GM06990 (cell line): ENCODE measurements around the gene BGN.

Source experiments
- DNase-seq: peaks from one replicate; pipeline ENCODE4 v3.0.0-alpha.2; 2011; ENCODE audit not compliant: insufficient read length; ENCODE audit errors: extremely low read depth
- H3K27me3 ChIP-seq: replicated peaks from 2 replicates; pipeline ENCODE4 v1.6.0; 2011; ENCODE audit warnings: low read length; ENCODE audit not compliant: control insufficient read depth, insufficient read depth
- H3K36me3 ChIP-seq: 2 replicates; pipeline ENCODE4 v1.5.1; 2011; ENCODE audit warnings: low read length; ENCODE audit not compliant: control insufficient read depth, insufficient read depth
- H3K4me3 ChIP-seq: replicated peaks from 2 replicates; pipeline ENCODE4 v1.5.1; 2011; ENCODE audit warnings: low read depth, mild to moderate bottlenecking, control low read depth, low read length
- TF ChIP-seq, protein P1 (sequence below): IDR thresholded peaks from 2 replicates; pipeline ENCODE4 v1.5.1; 2011; ENCODE audit warnings: low read length, control low read depth, mild to moderate bottlenecking, inconsistent platforms; ENCODE audit not compliant: insufficient read depth, poor library complexity, severe bottlenecking

The BGN gene

DNA sequence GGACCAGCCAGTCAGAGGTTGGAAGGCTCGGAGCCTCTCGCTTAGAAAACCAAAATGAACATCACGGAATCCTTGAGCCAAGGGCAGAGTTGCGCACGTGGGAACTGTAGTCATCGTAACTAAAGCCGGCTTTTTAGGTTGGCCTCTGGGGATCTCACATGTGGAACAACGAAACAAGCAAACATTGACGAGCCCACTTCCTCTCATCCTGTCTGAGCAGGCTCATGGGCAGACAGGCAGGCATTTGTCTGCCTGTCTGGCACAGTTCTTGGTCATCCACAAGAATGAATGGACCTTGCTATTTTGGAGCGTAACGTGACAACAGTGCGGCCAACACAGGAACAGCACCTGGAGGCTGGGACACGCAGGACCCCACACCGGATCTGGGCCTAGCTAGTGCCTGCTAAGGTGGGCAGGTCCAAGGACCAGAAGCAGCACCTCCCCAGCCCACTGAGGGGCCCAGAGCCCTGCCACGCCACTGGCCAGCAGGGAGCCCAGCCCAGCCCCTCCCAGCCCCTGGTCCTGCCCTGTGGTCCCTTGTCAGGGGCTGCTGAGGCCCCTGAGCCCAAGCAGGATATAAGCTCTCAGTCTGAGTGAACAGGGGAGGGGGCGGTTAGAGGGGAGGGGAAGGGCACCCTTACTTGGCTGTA lies 39.8 kb upstream of the BGN start:
- H3K36me3 ChIP-seq: peaks cover 2% of the 10 kb centered on the region
- no peak for DNase-seq
- H3K27me3 ChIP-seq: no peaks in the 10 kb centered on the region
- no peak overlapping the region for H3K4me3 ChIP-seq
- TF ChIP-seq, protein P1, sequence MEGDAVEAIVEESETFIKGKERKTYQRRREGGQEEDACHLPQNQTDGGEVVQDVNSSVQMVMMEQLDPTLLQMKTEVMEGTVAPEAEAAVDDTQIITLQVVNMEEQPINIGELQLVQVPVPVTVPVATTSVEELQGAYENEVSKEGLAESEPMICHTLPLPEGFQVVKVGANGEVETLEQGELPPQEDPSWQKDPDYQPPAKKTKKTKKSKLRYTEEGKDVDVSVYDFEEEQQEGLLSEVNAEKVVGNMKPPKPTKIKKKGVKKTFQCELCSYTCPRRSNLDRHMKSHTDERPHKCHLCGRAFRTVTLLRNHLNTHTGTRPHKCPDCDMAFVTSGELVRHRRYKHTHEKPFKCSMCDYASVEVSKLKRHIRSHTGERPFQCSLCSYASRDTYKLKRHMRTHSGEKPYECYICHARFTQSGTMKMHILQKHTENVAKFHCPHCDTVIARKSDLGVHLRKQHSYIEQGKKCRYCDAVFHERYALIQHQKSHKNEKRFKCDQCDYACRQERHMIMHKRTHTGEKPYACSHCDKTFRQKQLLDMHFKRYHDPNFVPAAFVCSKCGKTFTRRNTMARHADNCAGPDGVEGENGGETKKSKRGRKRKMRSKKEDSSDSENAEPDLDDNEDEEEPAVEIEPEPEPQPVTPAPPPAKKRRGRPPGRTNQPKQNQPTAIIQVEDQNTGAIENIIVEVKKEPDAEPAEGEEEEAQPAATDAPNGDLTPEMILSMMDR: no peak

DNA sequence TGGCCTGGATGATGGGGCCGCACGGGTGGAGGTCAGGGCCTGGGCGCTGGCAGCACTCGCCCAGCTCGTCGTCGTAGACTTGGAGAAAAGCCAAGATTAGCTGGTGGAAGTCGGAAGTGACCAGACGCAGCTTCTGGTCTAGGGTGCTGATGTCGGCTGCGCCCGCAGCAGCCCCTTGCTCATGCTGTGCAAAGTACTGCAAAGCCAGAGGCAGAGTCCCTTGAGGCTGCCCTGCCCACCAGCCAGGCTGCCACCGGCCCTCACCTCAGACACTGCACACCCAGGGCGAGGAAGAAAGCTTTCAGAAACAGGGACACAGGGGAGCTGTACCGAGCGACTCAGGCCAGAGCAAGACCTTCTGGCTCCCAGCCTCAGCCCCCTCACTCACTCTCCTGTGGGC lies 39.2 kb upstream of the BGN start:
- no peak for DNase-seq
- TF ChIP-seq, protein P1: no peak
- no peak overlapping the region for H3K4me3 ChIP-seq
- peaks cover 2% of the 10 kb centered on the region for H3K36me3 ChIP-seq
- no peaks in the 10 kb centered on the region for H3K27me3 ChIP-seq

DNA sequence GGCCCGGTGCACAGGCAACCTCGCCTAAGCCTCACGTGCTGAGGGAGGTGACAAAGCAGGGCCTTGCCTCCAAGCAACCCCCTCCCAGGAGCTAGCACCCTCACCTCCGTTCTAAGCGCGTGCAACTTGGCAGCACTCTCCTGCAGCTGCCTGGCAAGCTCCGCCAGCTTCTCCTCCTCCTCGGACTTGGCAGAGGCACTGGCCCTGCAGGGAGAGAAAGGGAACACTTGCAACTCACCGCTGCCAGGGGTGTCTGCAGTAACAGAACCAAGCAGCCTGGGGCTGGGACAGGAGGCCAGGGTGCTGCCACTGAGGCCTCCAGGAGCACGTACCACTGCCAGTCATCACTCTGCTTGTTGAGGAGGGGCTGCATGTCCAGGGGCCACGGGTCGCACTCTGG lies 38.6 kb upstream of the BGN start:
- peaks cover 2% of the 10 kb centered on the region for H3K36me3 ChIP-seq

DNA sequence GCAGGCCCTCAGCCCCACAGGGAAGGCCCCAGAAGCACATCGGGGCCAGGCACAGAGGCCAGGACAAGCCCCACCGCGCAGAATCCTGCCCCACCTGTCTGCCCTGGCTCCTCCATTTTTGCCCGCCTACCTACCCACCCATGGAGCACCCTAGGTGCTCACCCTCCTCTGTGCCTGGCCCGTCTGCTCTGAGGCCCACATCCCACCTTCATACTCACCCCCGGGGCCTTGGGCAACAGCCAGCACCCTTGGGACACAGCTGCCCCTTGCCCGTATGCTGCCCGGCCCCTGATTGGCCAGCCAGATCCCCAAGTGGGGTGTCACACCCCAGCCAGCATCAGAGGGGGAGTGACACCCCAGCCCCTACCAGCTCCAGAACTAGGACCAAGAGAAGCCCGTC lies 38.1 kb upstream of the BGN start:
- H3K4me3 ChIP-seq: no peak overlapping the region
- H3K36me3 ChIP-seq: peaks cover 2% of the 10 kb centered on the region
- no peaks in the 10 kb centered on the region for H3K27me3 ChIP-seq
- no peak for DNase-seq
- TF ChIP-seq, protein P1: no peak

More for the DNA sequence above, 38.6 kb upstream of the BGN start:
- DNase-seq: no peak
- TF ChIP-seq, protein P1: no peak
- Histone ChIP-seq H3K27me3 (no peaks in the 10 kb centered on the region), H3K4me3 (no peak overlapping the region)

DNA sequence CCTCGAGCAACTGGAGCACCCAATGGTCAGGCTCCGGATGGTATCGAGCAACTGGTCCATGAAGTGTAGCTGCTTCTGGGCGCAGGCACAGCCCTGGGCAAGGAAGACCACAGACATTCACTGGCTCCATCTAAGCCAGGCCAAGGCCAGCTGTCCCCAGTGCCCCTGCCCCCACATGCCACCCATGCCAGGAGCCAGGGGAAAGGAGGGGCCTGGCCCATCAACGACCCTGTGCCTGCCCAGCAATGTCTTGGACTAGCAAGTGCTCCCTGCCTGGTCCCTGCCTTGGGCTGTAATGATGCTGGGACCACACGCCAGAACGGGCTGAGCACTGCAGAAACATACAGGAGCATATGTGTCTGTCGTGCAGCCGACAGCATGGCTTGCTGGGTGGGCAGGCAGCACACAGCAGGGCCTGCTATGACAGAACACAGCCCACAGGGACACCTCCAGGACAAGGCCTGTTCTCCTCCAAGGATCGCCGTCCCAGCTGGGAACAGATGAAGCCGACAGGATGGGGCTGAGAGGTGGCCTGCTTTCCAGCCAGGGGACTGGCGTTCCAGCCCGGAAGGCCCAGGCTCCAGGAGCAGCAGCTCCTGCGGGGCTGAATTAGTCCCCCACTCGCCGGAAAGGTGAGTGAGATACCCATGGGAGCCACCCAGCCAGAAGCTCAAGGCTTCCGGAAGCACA lies 37.5 kb upstream of the BGN start:
- TF ChIP-seq, protein P1: no peak
- H3K27me3 ChIP-seq: no peaks in the 10 kb centered on the region
- DNase-seq: no peak

More for the DNA sequence above, 37.5 kb upstream of the BGN start:
- Histone ChIP-seq H3K4me3 (no peak overlapping the region), H3K36me3 (peaks cover 2% of the 10 kb centered on the region)
